ENCODE measurements around the gene IL12RB2. TPM values are rescaled to one million over a fixed set of nuclear protein-coding genes. Genes with fewer than 3 reads are reported as not detected.

The IL12RB2 gene
- total RNA-seq, 4 donors from 2014 or later, result 1.3 to 7.6 (median 3.5) TPM

GRCh38 chr1:67299296-67299695 is 8.4 kb upstream of the IL12RB2 start:
- TF ChIP-seq POLR2A (IDR thresholded peaks at IDR 0.05) (no peak), CTCF (IDR thresholded peaks at IDR 0.05) (no peak)
- 80 to 100% methylated on average over 2 to 7 of the region's 7 CpGs for WGBS, 2 donors
- H3K4me1 ChIP-seq, result no peaks in the 10 kb centered on the region
- DNase-seq, result no peak
- no peak overlapping the region for H3K27ac ChIP-seq
- intact Hi-C loops (cut with DNase I), result no loop called here
- no peaks in the 10 kb centered on the region for H3K27me3 ChIP-seq
- H3K9me3 ChIP-seq, result no peaks in the 10 kb centered on the region
- H3K36me3 ChIP-seq, result no peaks in the 10 kb centered on the region
- no peak overlapping the region for H3K4me3 ChIP-seq

GRCh38 chr1:67300561-67300960 is 7.1 kb upstream of the IL12RB2 start:
- Histone ChIP-seq H3K4me3 (no peak overlapping the region), H3K36me3 (no peaks in the 10 kb centered on the region), H3K9me3 (no peaks in the 10 kb centered on the region), H3K27ac (no peak overlapping the region), H3K27me3 (no peaks in the 10 kb centered on the region), H3K4me1 (no peaks in the 10 kb centered on the region)
- WGBS, 2 donors, result 20 to 31% methylated on average over 2 of the region's 2 CpGs
- intact Hi-C loops (cut with DNase I), result no loop called here
- DNase-seq, result no peak
- TF ChIP-seq POLR2A (IDR thresholded peaks at IDR 0.05), result no peak
- no peak for TF ChIP-seq CTCF (IDR thresholded peaks at IDR 0.05)

GRCh38 chr1:67304023-67304422 is 3.6 kb upstream of the IL12RB2 start:
- peaks cover 0 to 18% (median 4%) of the 10 kb centered on the region in 3 donors for H3K4me1 ChIP-seq
- 64 to 82% methylated on average over 3 of the region's 3 CpGs for WGBS, 2 donors

GRCh38 chr1:67306547-67306946 is 1.1 kb upstream of the IL12RB2 start:
- TF ChIP-seq CTCF (IDR thresholded peaks at IDR 0.05) (no peak), POLR2A (IDR thresholded peaks at IDR 0.05) (no peak)
- Histone ChIP-seq H3K4me1 (peaks cover 0 to 18% (median 4%) of the 10 kb centered on the region in 3 donors), H3K36me3 (no peaks in the 10 kb centered on the region), H3K27ac (no peak overlapping the region), H3K4me3 (no peak overlapping the region), H3K27me3 (peaks cover 0 to 24% (median 0%) of the 10 kb centered on the region in 4 donors), H3K9me3 (no peaks in the 10 kb centered on the region)
- WGBS, 2 donors, result 89 to 90% methylated on average over 7 of the region's 7 CpGs
- intact Hi-C loops (cut with DNase I), result no loop called here
- DNase-seq, result no peak

More at GRCh38 chr1:67304023-67304422, 3.6 kb upstream of the IL12RB2 start:
- intact Hi-C loops (cut with DNase I), result no loop called here
- peaks cover 0 to 24% (median 0%) of the 10 kb centered on the region in 4 donors for H3K27me3 ChIP-seq
- H3K9me3 ChIP-seq, result no peaks in the 10 kb centered on the region
- TF ChIP-seq POLR2A (IDR thresholded peaks at IDR 0.05) (no peak), CTCF (IDR thresholded peaks at IDR 0.05) (no peak)
- H3K27ac ChIP-seq, result no peak overlapping the region
- H3K36me3 ChIP-seq, result no peaks in the 10 kb centered on the region
- DNase-seq, result no peak
- no peak overlapping the region for H3K4me3 ChIP-seq

- intact Hi-C loops (cut with DNase I), result no loop called here
- no peak for DNase-seq
- no peak overlapping the region for H3K27ac ChIP-seq
- H3K4me3 ChIP-seq, result peak overlapping the region; percentile 46 to 71 (median 57)
- no peaks in the 10 kb centered on the region for H3K36me3 ChIP-seq
- H3K9me3 ChIP-seq, result no peaks in the 10 kb centered on the region
- H3K4me1 ChIP-seq, result peaks cover 0 to 18% (median 4%) of the 10 kb centered on the region in 3 donors
- peaks cover 0 to 24% (median 0%) of the 10 kb centered on the region in 4 donors for H3K27me3 ChIP-seq
- 38 to 54% methylated on average over 6 to 11 of the region's 15 CpGs for WGBS, 2 donors
- TF ChIP-seq CTCF (IDR thresholded peaks at IDR 0.05) (no peak), POLR2A (IDR thresholded peaks at IDR 0.05) (no peak)
These were observed 463 bp downstream of the IL12RB2 start for GRCh38 chr1:67308136-67308535.
